Astrocyte of the spinal cord (primary cell): ENCODE measurements around the gene JAML.

Source experiments
- DNase-seq: peaks from one replicate; pipeline ENCODE4 v3.0.0; 2011; ENCODE audit warnings: low read depth, low spot score
- H3K4me3 ChIP-seq: 2 replicates; pipeline ENCODE4 v1.5.1; 2011; ENCODE audit warnings: low read depth, mild to moderate bottlenecking, low read length, moderate library complexity
- in situ Hi-C: cut with HindIII; loops from 2 replicates; pipeline ENCODE4 v1.10.0; 2017; ENCODE audit warnings: low sequenced_read_pairs
- TF ChIP-seq, protein P1 (sequence below): IDR thresholded peaks from 2 replicates; pipeline ENCODE4 v1.5.1; 2012; ENCODE audit warnings: low read depth, mild to moderate bottlenecking, low read length, inconsistent platforms

JAML gene

DNA sequence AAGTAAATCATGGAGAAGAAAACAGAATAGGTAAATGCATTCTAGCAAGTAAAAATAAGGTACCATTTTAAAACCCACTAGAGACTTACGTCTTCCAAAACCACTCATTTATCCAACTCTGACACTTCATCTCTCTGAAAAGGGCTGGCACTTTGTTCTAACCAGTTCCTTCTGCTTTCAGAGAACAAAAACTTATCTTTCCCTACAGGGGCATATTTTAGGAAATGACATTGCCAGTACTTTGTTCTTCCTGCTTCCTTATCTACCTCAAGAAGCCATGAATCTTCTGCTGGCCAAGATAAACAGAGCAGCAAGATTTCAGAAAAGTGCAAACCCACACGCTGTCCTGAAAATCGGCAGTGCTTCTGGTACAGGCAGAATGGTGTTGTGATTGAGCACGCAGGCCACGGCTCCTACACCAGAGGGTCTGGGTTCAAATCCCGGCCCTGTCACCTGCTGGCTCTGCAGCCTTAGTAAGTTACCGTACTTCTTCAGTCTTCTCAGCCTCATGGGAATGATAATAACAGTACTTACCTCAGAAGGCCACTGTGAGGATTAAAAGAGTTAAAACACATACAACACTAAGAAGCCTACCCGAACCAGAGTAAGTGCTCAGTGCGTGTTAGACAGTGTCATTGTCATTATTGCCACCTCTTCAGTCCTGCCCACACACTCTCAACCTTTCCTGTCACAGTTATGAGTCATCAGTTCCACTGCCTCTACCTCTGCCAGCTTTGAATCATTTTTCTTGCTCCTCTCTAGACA is 16.4 kb upstream of the JAML start:
- TF ChIP-seq, protein P1, sequence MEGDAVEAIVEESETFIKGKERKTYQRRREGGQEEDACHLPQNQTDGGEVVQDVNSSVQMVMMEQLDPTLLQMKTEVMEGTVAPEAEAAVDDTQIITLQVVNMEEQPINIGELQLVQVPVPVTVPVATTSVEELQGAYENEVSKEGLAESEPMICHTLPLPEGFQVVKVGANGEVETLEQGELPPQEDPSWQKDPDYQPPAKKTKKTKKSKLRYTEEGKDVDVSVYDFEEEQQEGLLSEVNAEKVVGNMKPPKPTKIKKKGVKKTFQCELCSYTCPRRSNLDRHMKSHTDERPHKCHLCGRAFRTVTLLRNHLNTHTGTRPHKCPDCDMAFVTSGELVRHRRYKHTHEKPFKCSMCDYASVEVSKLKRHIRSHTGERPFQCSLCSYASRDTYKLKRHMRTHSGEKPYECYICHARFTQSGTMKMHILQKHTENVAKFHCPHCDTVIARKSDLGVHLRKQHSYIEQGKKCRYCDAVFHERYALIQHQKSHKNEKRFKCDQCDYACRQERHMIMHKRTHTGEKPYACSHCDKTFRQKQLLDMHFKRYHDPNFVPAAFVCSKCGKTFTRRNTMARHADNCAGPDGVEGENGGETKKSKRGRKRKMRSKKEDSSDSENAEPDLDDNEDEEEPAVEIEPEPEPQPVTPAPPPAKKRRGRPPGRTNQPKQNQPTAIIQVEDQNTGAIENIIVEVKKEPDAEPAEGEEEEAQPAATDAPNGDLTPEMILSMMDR, result no peak
- in situ Hi-C loops, result no loop called here
- H3K4me3 ChIP-seq, result no peak overlapping the region
- no peak for DNase-seq

DNA sequence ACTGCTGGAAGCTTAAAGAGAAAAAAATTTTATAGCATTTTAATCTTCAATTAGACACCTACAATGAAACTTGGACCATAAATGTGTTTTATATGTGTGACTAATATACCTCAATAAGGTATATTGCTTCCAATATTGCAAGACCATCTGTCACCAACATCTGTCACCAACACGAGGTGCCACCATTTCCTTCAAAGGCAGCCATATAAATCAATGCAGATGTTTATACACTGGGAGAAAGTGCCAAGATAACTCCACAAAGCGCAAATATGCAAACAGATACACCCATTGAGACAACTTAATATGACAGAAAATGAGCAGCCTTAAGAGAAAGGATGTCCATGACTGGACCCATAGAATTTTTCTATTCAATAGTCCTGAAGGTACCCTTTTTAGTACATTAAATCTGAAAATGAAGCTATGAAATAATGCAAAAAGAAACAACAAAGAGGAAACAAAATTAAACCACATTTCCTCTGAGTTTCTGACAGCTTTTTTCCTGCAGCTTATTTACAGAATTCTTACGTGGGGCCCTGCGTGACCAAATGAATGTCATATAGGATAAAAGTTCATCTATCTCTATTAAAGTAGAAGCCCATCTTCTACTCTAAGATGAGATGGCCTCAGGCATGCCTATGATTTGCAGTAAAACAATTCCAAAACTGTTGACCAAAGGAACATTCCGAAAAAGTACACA is 14.8 kb upstream of the JAML start:
- DNase-seq, result no peak
- in situ Hi-C loops, result no loop called here
- H3K4me3 ChIP-seq, result no peak overlapping the region

DNA sequence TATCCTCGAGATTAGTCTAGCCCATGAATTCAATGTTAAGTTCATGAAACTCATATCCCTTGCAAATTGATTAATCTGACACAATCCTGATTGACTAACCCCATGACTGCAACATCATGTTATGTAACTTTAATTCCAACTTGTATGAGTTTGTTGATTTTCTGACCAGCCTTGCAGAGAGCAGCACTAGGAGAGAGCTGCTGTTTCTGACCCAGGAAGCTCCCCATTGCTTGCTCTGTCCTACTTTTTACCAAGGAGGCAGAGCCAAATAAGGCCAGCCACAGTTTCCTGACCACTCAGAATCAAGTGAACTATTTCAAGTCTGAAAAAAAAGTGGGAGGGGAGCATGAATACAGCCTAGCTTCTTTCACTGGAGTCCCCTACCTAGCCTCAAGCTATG is 14.1 kb upstream of the JAML start:
- TF ChIP-seq, protein P1, result no peak
- H3K4me3 ChIP-seq, result no peak overlapping the region
- in situ Hi-C loops, result no loop called here
- no peak for DNase-seq

More for the DNA sequence above, 14.8 kb upstream of the JAML start:
- TF ChIP-seq, protein P1, result no peak

DNA sequence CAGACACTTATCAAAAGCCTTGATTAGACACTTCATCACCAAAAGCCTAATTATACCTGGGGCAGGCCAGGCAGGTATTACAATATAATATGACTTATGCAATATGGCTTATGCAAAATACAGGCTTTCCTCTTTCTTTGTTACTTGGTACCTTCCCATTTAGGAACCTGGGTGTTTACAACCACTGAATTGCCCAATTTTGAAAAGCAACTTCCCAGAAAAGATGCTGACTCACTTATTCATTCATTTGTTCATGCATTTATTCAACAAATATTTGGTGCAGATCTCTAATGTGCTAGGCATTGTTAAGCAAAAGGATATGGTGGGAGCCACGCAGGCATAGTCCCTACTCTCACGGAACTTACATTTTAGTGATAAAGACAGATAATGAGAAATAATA is 13.6 kb upstream of the JAML start:
- in situ Hi-C loops, result no loop called here
- no peak for DNase-seq
- H3K4me3 ChIP-seq, result no peak overlapping the region
- TF ChIP-seq, protein P1, result no peak

DNA sequence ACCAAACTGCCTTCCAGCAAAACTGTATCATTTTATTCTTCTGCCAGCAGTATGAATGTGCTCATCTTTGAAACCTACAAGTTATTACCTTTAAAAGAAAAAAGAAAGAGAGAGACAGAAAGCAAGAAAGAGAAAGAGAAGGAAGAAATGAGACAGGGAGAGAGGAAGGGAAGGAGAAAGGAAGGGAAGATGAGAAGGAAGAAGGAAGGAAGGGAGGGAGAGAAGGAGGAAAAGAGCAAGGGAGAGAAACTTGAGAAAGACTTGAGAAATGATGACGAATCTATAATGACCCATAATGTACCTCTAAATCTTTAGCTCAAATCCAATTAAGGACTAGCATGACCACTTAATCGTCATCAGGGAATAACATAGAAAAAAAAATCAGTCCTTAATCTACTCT is 11.4 kb upstream of the JAML start:
- DNase-seq, result no peak
- no peak overlapping the region for H3K4me3 ChIP-seq
- in situ Hi-C loops, result no loop called here
- TF ChIP-seq, protein P1, result no peak

DNA sequence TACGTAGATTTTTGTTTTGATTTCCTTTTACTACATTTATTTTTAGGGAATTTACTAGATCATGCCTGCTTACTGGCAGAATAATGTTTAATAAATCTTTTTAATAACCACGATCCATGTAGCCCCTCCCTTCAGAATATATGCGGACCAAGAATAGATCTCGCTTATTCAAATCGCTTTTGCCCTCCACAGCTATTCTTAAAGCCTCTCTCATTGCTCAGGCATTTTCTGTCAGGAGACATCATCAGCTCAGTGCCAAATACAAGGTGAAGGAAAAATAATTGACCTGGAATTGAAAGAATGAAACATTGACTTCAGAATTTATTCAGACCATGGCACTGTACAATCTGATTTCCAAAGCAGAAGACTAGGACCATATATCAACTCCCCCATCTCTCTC is 10.0 kb upstream of the JAML start:
- DNase-seq, result no peak
- in situ Hi-C loops, result no loop called here
- TF ChIP-seq, protein P1, result no peak
- no peak overlapping the region for H3K4me3 ChIP-seq
